WERI-Rb-1 (cell line): Measurements from ENCODE around the gene POLR2L.

ENCODE experiments used
- DNase-seq: peaks from one replicate; pipeline ENCODE4 v3.0.0-alpha.2; 2020
- H3K27ac ChIP-seq: fragments of 250-450 bp; sonication (Bioruptor Pico); 2 replicates; pipeline ENCODE4 v1.5.1; 2020; ENCODE audit warnings: mild to moderate bottlenecking, moderate library complexity
- H3K27me3 ChIP-seq: fragments of 250-450 bp; sonication (Bioruptor Pico); 2 replicates; pipeline ENCODE4 v1.5.1; 2021; ENCODE audit warnings: mild to moderate bottlenecking, low read depth, moderate library complexity; ENCODE audit not compliant: insufficient read depth, severe bottlenecking
- H3K36me3 ChIP-seq: fragments of 250-450 bp; sonication (Bioruptor Pico); 2 replicates; pipeline ENCODE4 v1.5.1; 2020; ENCODE audit warnings: mild to moderate bottlenecking, moderate library complexity
- H3K4me3 ChIP-seq: 2 replicates; pipeline ENCODE4 v1.5.1; 2011; ENCODE audit warnings: low read depth, mild to moderate bottlenecking, control low read depth, low read length
- H3K9me3 ChIP-seq: fragments of 250-450 bp; sonication (Bioruptor Pico); 2 replicates; pipeline ENCODE4 v1.5.1; 2021; ENCODE audit warnings: mild to moderate bottlenecking, moderate library complexity; ENCODE audit not compliant: severe bottlenecking
- CTCF ChIP-seq: IDR thresholded peaks from 2 replicates; pipeline ENCODE4 v1.5.1; 2011; ENCODE audit warnings: low read depth, mild to moderate bottlenecking, control low read depth, inconsistent platforms, low read length

Gene POLR2L

GRCh38 chr11:821512-822371 is 20.6 kb downstream of the POLR2L start:
- Histone ChIP-seq H3K27me3 (no peaks in the 10 kb centered on the region), H3K27ac (no peak overlapping the region), H3K36me3 (peaks cover 39% of the 10 kb centered on the region), H3K9me3 (no peaks in the 10 kb centered on the region), H3K4me3 (no peak overlapping the region)
- no peak for TF ChIP-seq CTCF
- no peak for DNase-seq

GRCh38 chr11:820655-821511 is 21.4 kb downstream of the POLR2L start:
- peak overlapping the region; percentile 55 for H3K4me3 ChIP-seq
- DNase-seq: no peak
- TF ChIP-seq CTCF: no peak
- no peaks in the 10 kb centered on the region for H3K27me3 ChIP-seq
- no peak overlapping the region for H3K27ac ChIP-seq
- H3K36me3 ChIP-seq: peaks cover 39% of the 10 kb centered on the region
- no peaks in the 10 kb centered on the region for H3K9me3 ChIP-seq

GRCh38 chr11:819943-820649 is 22.2 kb downstream of the POLR2L start:
- no peak for TF ChIP-seq CTCF
- Histone ChIP-seq H3K4me3 (peak overlapping the region; percentile 55), H3K27ac (peak overlapping the region; percentile 69), H3K9me3 (no peaks in the 10 kb centered on the region), H3K27me3 (no peaks in the 10 kb centered on the region), H3K36me3 (peaks cover 39% of the 10 kb centered on the region)
- DNase-seq: peak; percentile 86

- Histone ChIP-seq H3K36me3 (peaks cover 34% of the 10 kb centered on the region), H3K27me3 (no peaks in the 10 kb centered on the region), H3K9me3 (no peaks in the 10 kb centered on the region), H3K4me3 (peak overlapping the region; percentile 55), H3K27ac (peak overlapping the region; percentile 69)
- peak; percentile 92 for DNase-seq
- TF ChIP-seq CTCF: no peak
Observed at GRCh38 chr11:819129-819931, 23.0 kb downstream of the POLR2L start.
